Stimulated activated naive CD8-positive, alpha-beta T cell treated with anti-CD3 and anti-CD28 coated beads, Interleukin-15, amount 100 ng/mL, for 72 hours (primary cell): ENCODE results near the gene CPSF7.

Experiments
- ATAC-seq: fragments of 150-1000 bp; cut with Tn5 transposase; 2 replicates; pipeline ENCODE4 v1.10.0; 2021; ENCODE audit warnings: mild to moderate bottlenecking, moderate library complexity
- DNase-seq, 2 donors: peaks; one replicate each; pipeline ENCODE4 v3.0.0; 2021 to 2022
- H3K27ac Mint-ChIP-seq, 2 donors: one replicate each; pipeline ENCODE4 v1.8.0; 2022; ENCODE audit warnings: mild to moderate bottlenecking in 2 of 2, mixed read lengths in 2 of 2, moderate library complexity in 2 of 2
- H3K27me3 Mint-ChIP-seq: one replicate; pipeline ENCODE4 v1.8.0; 2022; ENCODE audit warnings: mixed read lengths
- H3K4me1 Mint-ChIP-seq: one replicate; pipeline ENCODE4 v1.8.0; 2022; ENCODE audit warnings: mild to moderate bottlenecking, mixed read lengths
- H3K4me3 Mint-ChIP-seq, 2 donors: one replicate each; pipeline ENCODE4 v1.8.0; 2022; ENCODE audit warnings: mild to moderate bottlenecking in 2 of 2, mixed read lengths in 2 of 2, moderate library complexity in 1 of 2
- H3K9me3 Mint-ChIP-seq, 2 donors: one replicate each; pipeline ENCODE4 v1.8.0; 2022; ENCODE audit warnings: mixed read lengths in 2 of 2

The CPSF7 gene

GRCh38 chr11:61377461-61378160 lies 52.2 kb downstream of the CPSF7 start:
- no peak for ATAC-seq
- Mint-ChIP-seq H3K4me1 (no peaks in the 10 kb centered on the region), H3K27ac (no peak overlapping the region), H3K27me3 (no peaks in the 10 kb centered on the region), H3K9me3 (no peaks in the 10 kb centered on the region), H3K4me3 (no peak overlapping the region)
- no peak for DNase-seq

GRCh38 chr11:61375761-61376108 lies 54.0 kb downstream of the CPSF7 start:
- Mint-ChIP-seq H3K9me3 (no peaks in the 10 kb centered on the region), H3K27me3 (no peaks in the 10 kb centered on the region)
- ATAC-seq, result no peak

DNA sequence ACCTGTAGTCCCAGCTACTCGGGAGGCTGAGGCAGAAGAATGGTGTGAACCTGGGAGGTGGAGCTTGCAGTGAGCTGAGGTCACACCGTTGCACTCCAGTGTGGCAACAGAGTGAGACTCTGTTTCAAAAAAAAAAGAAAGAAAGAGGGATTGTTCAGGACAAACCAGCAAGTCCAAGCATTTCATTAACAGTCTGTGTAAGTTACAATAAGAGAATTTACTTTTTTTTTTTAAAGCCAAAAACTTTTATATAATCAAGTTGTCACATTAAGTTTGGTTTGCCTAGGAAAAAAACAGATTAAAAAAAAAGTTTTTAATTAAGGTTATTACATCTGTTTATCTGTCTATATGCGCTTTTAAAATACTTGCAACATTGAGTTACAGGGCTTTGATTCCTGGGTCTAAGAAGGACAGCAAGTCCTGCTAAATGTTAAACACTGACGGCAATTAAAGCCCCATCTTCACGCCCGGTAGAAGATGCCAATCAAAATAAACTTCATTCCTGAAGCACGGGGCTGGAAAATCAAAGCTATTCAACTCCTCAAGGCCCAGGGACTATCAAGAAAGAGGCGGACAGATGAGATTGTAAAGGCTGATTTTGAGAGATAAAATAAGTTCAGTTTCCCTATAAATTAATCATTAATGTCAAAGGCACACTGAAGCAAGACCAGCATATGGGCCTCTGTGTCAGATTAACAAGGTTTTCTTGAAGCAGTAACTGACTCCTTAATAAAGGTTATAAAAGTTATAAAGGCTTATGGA lies 56.9 kb downstream of the CPSF7 start:
- DNase-seq (no peak), ATAC-seq (no peak)
- no peak overlapping the region for H3K4me3 Mint-ChIP-seq
- H3K4me1 Mint-ChIP-seq, result peaks cover 16% of the 10 kb centered on the region
- H3K27me3 Mint-ChIP-seq, result no peaks in the 10 kb centered on the region
- no peak overlapping the region for H3K27ac Mint-ChIP-seq
- H3K9me3 Mint-ChIP-seq, result no peaks in the 10 kb centered on the region

More at GRCh38 chr11:61375761-61376108, 54.0 kb downstream of the CPSF7 start:
- H3K4me3 Mint-ChIP-seq, result no peak overlapping the region
- DNase-seq, result no peak
- H3K4me1 Mint-ChIP-seq, result peaks cover under 1% of the 10 kb centered on the region
- H3K27ac Mint-ChIP-seq, result no peak overlapping the region

DNA sequence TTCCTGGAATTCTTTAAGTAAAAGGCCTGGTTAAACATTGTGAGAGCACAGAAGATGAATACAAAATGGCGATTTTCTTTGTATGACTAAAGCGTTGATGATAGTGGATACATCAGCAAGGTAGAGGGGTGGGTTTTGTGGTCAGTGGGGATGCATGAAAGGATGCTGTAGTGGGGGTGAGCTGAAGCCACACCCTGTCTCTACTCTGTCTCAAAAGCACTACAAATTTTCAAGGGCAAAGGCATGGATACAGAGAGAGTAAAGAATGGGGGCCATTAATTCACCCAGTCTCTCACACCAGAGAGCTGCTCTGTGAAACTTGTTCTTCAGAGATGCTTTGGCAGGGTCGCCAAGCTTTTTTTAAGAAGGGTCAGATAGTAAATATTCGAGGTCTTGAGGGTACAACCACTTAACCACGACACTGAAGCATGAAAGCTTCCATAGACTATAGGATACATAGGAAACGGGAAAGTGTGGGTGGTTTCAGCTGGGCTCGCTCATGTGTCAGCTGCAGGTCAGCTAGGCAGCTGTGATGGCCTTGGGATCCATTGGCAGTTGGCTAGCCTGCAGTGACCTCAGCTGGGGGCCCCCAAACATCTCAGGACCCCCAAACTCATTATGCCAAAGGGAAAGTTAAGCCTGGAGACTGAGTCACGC lies 59.3 kb downstream of the CPSF7 start:
- Mint-ChIP-seq H3K27me3 (no peaks in the 10 kb centered on the region), H3K4me3 (peak overlapping the region in 1 of 2 donors; percentile 8), H3K9me3 (no peaks in the 10 kb centered on the region), H3K27ac (peak overlapping the region; percentile 42 to 91), H3K4me1 (peaks cover 16% of the 10 kb centered on the region)
- peak in 1 of 2 donors; percentile 26 for DNase-seq
- ATAC-seq, result peak; percentile 94

GRCh38 chr11:61369372-61370348 lies 60.1 kb downstream of the CPSF7 start:
- DNase-seq, result no peak
- peak overlapping the region in 1 of 2 donors; percentile 91 for H3K27ac Mint-ChIP-seq
- peak; percentile 31 for ATAC-seq
- H3K4me3 Mint-ChIP-seq, result peak overlapping the region in 1 of 2 donors; percentile 34
- no peaks in the 10 kb centered on the region for H3K27me3 Mint-ChIP-seq
- peaks cover 16% of the 10 kb centered on the region for H3K4me1 Mint-ChIP-seq
- no peaks in the 10 kb centered on the region for H3K9me3 Mint-ChIP-seq

DNA sequence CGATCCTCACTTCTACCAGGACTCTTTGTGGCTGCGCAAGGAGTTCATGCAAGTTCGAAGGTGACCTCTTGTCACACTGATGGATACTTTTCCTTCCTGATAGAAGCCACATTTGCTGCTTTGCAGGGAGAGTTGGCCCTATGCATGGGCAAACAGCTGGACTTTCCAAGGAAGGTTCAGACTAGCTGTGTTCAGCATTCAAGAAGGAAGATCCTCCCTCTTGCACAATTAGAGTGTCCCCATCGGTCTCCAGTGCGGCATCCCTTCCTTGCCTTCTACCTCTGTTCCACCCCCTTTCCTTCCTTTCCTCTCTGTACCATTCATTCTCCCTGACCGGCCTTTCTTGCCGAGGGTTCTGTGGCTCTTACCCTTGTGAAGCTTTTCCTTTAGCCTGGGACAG lies 61.1 kb downstream of the CPSF7 start:
- no peak for ATAC-seq
- Mint-ChIP-seq H3K27ac (no peak overlapping the region), H3K9me3 (no peaks in the 10 kb centered on the region)

DNA sequence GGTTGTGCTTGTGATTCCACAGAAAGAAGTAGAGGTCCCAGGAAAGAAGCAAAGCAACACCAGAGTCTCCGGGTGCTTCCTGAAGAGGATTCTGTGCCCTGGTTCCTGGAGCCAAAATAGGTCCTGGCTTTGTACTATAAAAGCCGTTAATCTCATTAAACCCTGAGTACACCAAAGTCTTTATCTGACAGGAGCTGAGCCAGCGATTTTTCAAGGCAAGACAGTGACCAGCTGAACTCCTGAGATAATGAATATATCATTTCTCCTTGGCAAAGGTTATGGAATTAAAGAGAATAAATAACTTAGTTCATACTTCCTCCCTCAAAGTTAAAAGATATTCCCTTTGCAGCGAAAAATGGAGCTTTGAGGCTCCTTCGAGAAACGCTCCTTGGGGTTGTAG lies 62.4 kb downstream of the CPSF7 start:
- Mint-ChIP-seq H3K27ac (no peak overlapping the region), H3K4me3 (no peak overlapping the region)

More for the DNA sequence above, 61.1 kb downstream of the CPSF7 start:
- Mint-ChIP-seq H3K27me3 (no peaks in the 10 kb centered on the region), H3K4me1 (peaks cover 22% of the 10 kb centered on the region), H3K4me3 (no peak overlapping the region)
- DNase-seq, result no peak

GRCh38 chr11:61364012-61364675 lies 65.6 kb downstream of the CPSF7 start:
- DNase-seq (no peak), ATAC-seq (no peak)
- H3K9me3 Mint-ChIP-seq, result no peaks in the 10 kb centered on the region
- no peaks in the 10 kb centered on the region for H3K27me3 Mint-ChIP-seq
- H3K4me3 Mint-ChIP-seq, result peak overlapping the region in 1 of 2 donors; percentile 29
- peaks cover 39% of the 10 kb centered on the region for H3K4me1 Mint-ChIP-seq
- peak overlapping the region in 1 of 2 donors; percentile 76 for H3K27ac Mint-ChIP-seq

More for the DNA sequence above, 62.4 kb downstream of the CPSF7 start:
- ATAC-seq (no peak), DNase-seq (no peak)
- Mint-ChIP-seq H3K4me1 (peaks cover 35% of the 10 kb centered on the region), H3K27me3 (no peaks in the 10 kb centered on the region), H3K9me3 (no peaks in the 10 kb centered on the region)

DNA sequence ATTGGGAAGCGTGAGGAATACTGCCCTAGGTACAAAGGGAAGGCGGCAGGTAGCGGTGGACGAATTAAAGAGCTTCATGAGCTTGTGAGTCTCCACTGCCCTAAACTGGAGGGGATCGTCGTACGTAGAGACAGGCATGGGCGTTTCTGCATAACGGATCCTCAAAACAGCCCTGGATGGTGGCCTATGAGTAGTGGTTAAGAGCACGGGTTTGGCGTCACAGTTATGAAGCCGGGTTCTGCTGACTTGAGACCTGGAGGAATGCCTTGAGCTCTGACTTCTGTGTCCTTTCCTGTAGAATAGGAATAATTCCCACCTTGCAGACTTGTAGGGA lies 67.3 kb downstream of the CPSF7 start:
- Mint-ChIP-seq H3K9me3 (no peaks in the 10 kb centered on the region), H3K27me3 (no peaks in the 10 kb centered on the region), H3K27ac (peak overlapping the region; percentile 98 to 99), H3K4me3 (peak overlapping the region; percentile 95 to 98), H3K4me1 (peaks cover 45% of the 10 kb centered on the region)
- ATAC-seq (peak; percentile 39), DNase-seq (peak in 1 of 2 donors; percentile 40)

- Mint-ChIP-seq H3K4me3 (peak within 1 kb of the TSS; percentile 95 to 98), H3K9me3 (no peaks in the 10 kb centered on the region), H3K4me1 (peaks cover 50% of the 10 kb centered on the region), H3K27me3 (no peaks in the 10 kb centered on the region), H3K27ac (peak within 1 kb of the TSS; percentile 98 to 99)
- peak; percentile 96 for ATAC-seq
- peak; percentile 93 to 96 for DNase-seq
These were observed 67.8 kb downstream of the CPSF7 start, which contains the start of the genes CYB561A3 and TMEM138 for GRCh38 chr11:61361741-61362541. Gene CYB561A3, minus strand, starts transcription at chr11:61361882. Its CDS starts 5,169 bp downstream, at chr11:61356713. Gene TMEM138, plus strand, starts transcription at chr11:61362374. Its CDS starts 2,017 bp downstream, at chr11:61364391.

DNA sequence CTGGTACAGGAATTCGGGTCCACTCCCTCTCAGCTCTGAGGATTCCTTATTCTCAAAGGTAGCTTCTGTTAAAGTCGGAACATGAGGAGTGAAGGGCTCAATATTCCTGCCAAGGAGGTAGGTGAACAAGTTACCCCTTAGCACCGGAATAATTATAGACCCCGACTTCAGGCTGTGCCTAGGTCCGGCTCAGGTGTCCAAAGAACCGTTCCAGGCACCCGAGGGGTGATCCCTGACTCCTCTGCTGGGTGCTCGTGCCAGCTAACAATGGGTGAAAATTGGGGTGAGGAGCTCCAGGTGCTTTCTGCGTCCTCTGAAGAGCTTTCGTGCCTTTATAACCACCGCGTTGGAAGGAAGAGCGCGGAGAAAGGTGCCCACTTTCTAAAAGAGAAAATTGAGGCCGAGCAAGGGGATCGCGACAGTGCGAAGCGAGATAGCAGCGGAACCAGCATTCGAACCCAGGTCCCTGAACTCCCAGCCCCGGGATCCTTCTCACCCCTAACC lies 68.5 kb downstream of the CPSF7 start:
- peaks cover 53% of the 10 kb centered on the region for H3K4me1 Mint-ChIP-seq
- H3K4me3 Mint-ChIP-seq, result peak overlapping the region; percentile 95 to 98
- H3K27me3 Mint-ChIP-seq, result no peaks in the 10 kb centered on the region
- H3K9me3 Mint-ChIP-seq, result no peaks in the 10 kb centered on the region
- peak overlapping the region; percentile 98 to 99 for H3K27ac Mint-ChIP-seq
- no peak for DNase-seq
- peak; percentile 2 for ATAC-seq

DNA sequence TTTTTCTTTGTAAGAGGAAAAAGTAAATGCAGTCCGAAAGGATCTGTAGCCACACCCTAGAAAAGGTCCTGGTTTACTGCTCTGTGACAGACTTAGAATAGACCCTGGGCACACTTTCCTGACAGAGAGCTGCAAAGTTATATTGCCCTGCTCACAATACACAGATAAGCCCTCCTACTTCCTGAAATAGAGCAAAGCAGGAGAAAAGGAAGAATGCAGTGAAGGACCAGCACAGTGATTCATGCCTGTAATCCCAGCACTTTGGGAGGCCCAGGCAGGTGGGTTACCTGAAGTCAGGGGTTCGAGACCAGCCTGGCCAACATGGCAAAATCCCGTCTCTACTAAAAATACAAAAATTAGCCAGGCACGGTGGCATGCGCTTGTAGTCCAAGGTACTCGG lies 70.3 kb downstream of the CPSF7 start:
- Mint-ChIP-seq H3K9me3 (no peaks in the 10 kb centered on the region), H3K4me1 (peaks cover 53% of the 10 kb centered on the region), H3K27ac (peak overlapping the region in 1 of 2 donors; percentile 7), H3K27me3 (no peaks in the 10 kb centered on the region), H3K4me3 (peak overlapping the region in 1 of 2 donors; percentile 95)
- ATAC-seq, result no peak
- DNase-seq, result no peak

DNA sequence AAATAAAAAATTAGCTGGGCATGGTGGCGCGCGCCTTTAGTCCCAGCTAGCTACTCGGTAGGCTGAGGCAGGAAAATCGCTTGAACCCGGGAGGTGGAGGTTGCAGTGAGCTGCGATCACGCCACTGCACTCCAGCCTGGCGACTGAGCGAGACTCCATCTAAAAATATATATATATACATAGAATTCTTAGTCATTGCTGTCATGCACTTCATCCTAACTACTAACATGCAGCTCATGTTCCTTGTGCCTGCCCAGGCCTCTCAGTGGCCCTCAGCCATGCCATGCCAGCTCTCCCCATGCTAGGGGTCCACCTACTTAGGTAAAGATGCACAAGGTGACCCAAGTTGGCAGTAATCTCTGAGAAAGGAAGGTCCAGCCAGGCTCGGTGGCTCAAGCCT lies 71.2 kb downstream of the CPSF7 start:
- no peak for ATAC-seq
- Mint-ChIP-seq H3K27me3 (no peaks in the 10 kb centered on the region), H3K4me3 (no peak overlapping the region), H3K9me3 (no peaks in the 10 kb centered on the region), H3K4me1 (peaks cover 48% of the 10 kb centered on the region), H3K27ac (no peak overlapping the region)
- no peak for DNase-seq

- no peaks in the 10 kb centered on the region for H3K27me3 Mint-ChIP-seq
- H3K4me1 Mint-ChIP-seq, result peaks cover 45% of the 10 kb centered on the region
- DNase-seq (no peak), ATAC-seq (no peak)
- H3K9me3 Mint-ChIP-seq, result no peaks in the 10 kb centered on the region
- no peak overlapping the region for H3K4me3 Mint-ChIP-seq
- peak overlapping the region in 1 of 2 donors; percentile 74 for H3K27ac Mint-ChIP-seq
These were observed 71.9 kb downstream of the CPSF7 start for GRCh38 chr11:61357894-61358239.
